SK-N-SH (cell line): ENCODE measurements around the gene TGFB2. TPM values are rescaled to one million over a fixed set of nuclear protein-coding genes. Genes with fewer than 3 reads are reported as not detected.

Experiments used
- CTCF ChIA-PET: fragments of 300-600, 350-600 bp; formaldehyde crosslinking; extraction: SDS; loops from one replicate; lab custom pipeline; 2021; lab: Yijun Ruan, JAX
- POLR2A ChIA-PET: fragments of 350-600 bp; sonication (Branson Sonifier 250); formaldehyde crosslinking; extraction: SDS; loops from one replicate; lab custom pipeline; 2020; ENCODE audit warnings: antibody characterized with exemption, inconsistent platforms; lab: Yijun Ruan, JAX
- DNase-seq: peaks from one replicate; pipeline ENCODE4 v3.0.0; 2012
- H2AFZ ChIP-seq: fragments of 200-600 bp; sonication (generic); 2 replicates; pipeline ENCODE4 v1.8.1; 2016; ENCODE audit warnings: antibody characterized with exemption, mild to moderate bottlenecking, low read depth
- H3F3A ChIP-seq: fragments of 200-600 bp; sonication (generic); replicated peaks from 2 replicates; pipeline ENCODE3; 2016; ENCODE audit warnings: antibody characterized with exemption, mild to moderate bottlenecking; ENCODE audit not compliant: insufficient read depth
- H3K27ac ChIP-seq, 2 experiments: fragments of 200-500 bp in 1 of 2; fragments of 200-600 bp in 1 of 2; sonication (Bioruptor generic) in 1 of 2; sonication (generic), shearing (Covaris generic) in 1 of 2; 2 replicates each; pipeline versions ENCODE4 v1.5.1 to v1.6.1; 2014 to 2016; ENCODE audit warnings: low read depth in 2 of 2, inconsistent platforms in 1 of 2, low read length in 1 of 2, mild to moderate bottlenecking in 1 of 2, mixed read lengths in 1 of 2
- H3K27me3 ChIP-seq: fragments of 200-600 bp; sonication (generic), shearing (Covaris generic); 2 replicates; pipeline ENCODE4 v1.6.1; 2016; ENCODE audit warnings: mixed run types; ENCODE audit not compliant: insufficient read depth
- H3K36me3 ChIP-seq, 2 experiments: fragments of 200-500 bp in 1 of 2; fragments of 200-600 bp in 1 of 2; sonication (Bioruptor generic) in 1 of 2; sonication (generic) in 1 of 2; replicated peaks in 1 of 2; 2 replicates each; pipeline versions ENCODE3 to v1.5.1; 2014 to 2016; ENCODE audit warnings: low read length in 1 of 2, mild to moderate bottlenecking in 1 of 2; ENCODE audit not compliant: insufficient read depth in 2 of 2, control insufficient read depth in 1 of 2
- H3K4me1 ChIP-seq, 2 experiments: fragments of 200-500 bp in 1 of 2; fragments of 200-600 bp in 1 of 2; sonication (Bioruptor generic) in 1 of 2; sonication (generic), shearing (Covaris generic) in 1 of 2; 2 replicates each; pipeline versions ENCODE4 v1.5.1 to v1.6.1; 2014 to 2016; ENCODE audit warnings: low read depth in 1 of 2, low read length in 1 of 2, mixed run types in 1 of 2; ENCODE audit not compliant: insufficient read depth in 2 of 2, control insufficient read depth in 1 of 2
- H3K4me2 ChIP-seq: fragments of 200-600 bp; sonication (generic), shearing (Covaris generic); 2 replicates; pipeline ENCODE4 v1.6.1; 2017; ENCODE audit warnings: mixed run types
- H3K4me3 ChIP-seq, 2 experiments: fragments of 200-500 bp in 1 of 2; fragments of 200-600 bp in 1 of 2; sonication (Bioruptor generic) in 1 of 2; sonication (generic), shearing (Covaris generic) in 1 of 2; 2 replicates each; pipeline versions ENCODE4 v1.5.1 to v1.8.1; 2014 to 2016; ENCODE audit warnings: low read depth in 2 of 2, inconsistent platforms in 1 of 2, low read length in 1 of 2, mild to moderate bottlenecking in 1 of 2, mixed read lengths in 1 of 2, moderate library complexity in 1 of 2
- H3K79me2 ChIP-seq: fragments of 200-600 bp; sonication (generic); 2 replicates; pipeline ENCODE4 v1.8.1; 2017; ENCODE audit warnings: mild to moderate bottlenecking; ENCODE audit not compliant: insufficient read depth
- H3K9ac ChIP-seq: fragments of 200-600 bp; sonication (generic); 2 replicates; pipeline ENCODE4 v1.6.1; 2017; ENCODE audit warnings: mixed run types
- H3K9me2 ChIP-seq: fragments of 200-600 bp; sonication (generic); 2 replicates; pipeline ENCODE4 v1.6.1; 2017; ENCODE audit warnings: mixed run types
- H3K9me3 ChIP-seq: fragments of 200-600 bp; sonication (generic); 2 replicates; pipeline ENCODE4 v1.6.1; 2017; ENCODE audit warnings: mixed run types, mild to moderate bottlenecking, moderate library complexity
- H4K20me1 ChIP-seq: fragments of 200-600 bp; sonication (generic); 2 replicates; pipeline ENCODE4 v1.6.1; 2017; ENCODE audit warnings: mild to moderate bottlenecking, mixed run types; ENCODE audit not compliant: insufficient read depth
- EZH2phosphoT487 ChIP-seq: fragments of 200-600 bp; sonication (generic); IDR thresholded peaks from 2 replicates; pipeline ENCODE4 v1.6.1; 2017; ENCODE audit warnings: low read depth, mixed run types, mild to moderate bottlenecking, antibody characterized with exemption, moderate library complexity, borderline replicate concordance
- FOSL2 ChIP-seq: IDR thresholded peaks from 2 replicates; pipeline ENCODE4 v1.4.0; 2012; ENCODE audit warnings: low read depth, mild to moderate bottlenecking, moderate library complexity, borderline replicate concordance
- POLR2AphosphoS5 ChIP-seq: IDR thresholded peaks from 2 replicates; pipeline ENCODE4 v1.6.1; 2012; ENCODE audit warnings: low read depth, low read length
- RFX5 ChIP-seq: IDR thresholded peaks from 2 replicates; pipeline ENCODE4 v1.6.1; 2012; ENCODE audit warnings: mild to moderate bottlenecking, improper control_type of control experiment, low read length
- SMC3 ChIP-seq: IDR thresholded peaks from 2 replicates; pipeline ENCODE4 v1.6.1; 2012; ENCODE audit warnings: low read depth, low read length, improper control_type of control experiment
- TCF12 ChIP-seq: IDR thresholded peaks from 2 replicates; pipeline ENCODE4 v1.4.0; 2012
- TEAD4 ChIP-seq: IDR thresholded peaks from 2 replicates; pipeline ENCODE4 v1.4.0; 2012; ENCODE audit warnings: mild to moderate bottlenecking, borderline replicate concordance; ENCODE audit not compliant: insufficient read depth
- WGBS: methylation state at CpG from one replicate; pipeline ENCODE4 v1.1.6; 2017; ENCODE audit warnings: low lambda C conversion rate; 5-methylcytosine and 5-hydroxymethylcytosine counted together
- polyA plus RNA-seq, 3 experiments: library from polyadenylated mRNA; depleted of rRNA; stranded (reverse); fragments of >200 nt; gene quantifications; 2 replicates each; pipeline ENCODE4 v1.2.3, GENCODE V29; 2012
- TF ChIP-seq, protein P1 (sequence below): fragments of 150-350 bp; IDR thresholded peaks from 2 replicates; pipeline ENCODE4 v1.6.1; 2016; ENCODE audit warnings: mild to moderate bottlenecking, low read depth, low read length
- TF ChIP-seq, protein P2 (sequence below): IDR thresholded peaks from 2 replicates; pipeline ENCODE4; 2012
- TF ChIP-seq, protein P3 (sequence below): IDR thresholded peaks from 2 replicates; pipeline ENCODE4 v1.4.0; 2012; ENCODE audit warnings: low read depth

Gene TGFB2
- polyA plus RNA-seq, 1 of the 3 experiments (the other 2 are of a cell fraction) = 2.4 TPM

DNA sequence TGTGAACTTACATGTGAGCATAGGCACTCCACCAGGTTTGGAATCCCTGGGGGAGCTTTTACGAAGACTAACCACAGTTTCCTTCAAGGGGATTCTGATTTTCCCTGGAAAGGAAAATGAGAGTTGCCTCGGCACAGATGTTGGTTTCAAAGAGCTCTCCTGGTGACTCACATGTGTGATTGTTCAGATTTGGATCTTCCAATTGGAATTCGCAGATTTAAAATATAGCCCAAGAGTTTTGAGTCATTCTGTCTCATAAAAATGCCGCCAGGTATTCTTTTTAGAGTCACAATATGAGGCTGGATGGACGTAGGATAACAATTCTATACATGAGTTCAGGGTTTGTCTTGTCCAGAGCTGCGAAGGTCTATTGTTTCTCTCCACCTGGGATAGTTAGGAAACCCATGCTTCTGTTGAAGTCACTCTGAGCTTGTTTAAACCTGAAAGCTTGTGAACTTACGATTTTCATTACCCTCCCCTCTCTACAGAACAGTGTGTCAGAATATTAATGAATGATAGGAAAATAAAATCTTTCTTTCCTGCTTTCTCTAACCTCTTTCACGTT is 64.9 kb downstream of the TGFB2 start:
- Histone ChIP-seq H3K27ac (no peak overlapping the region), H3K4me1 (no peaks in the 10 kb centered on the region), H3K36me3 (no peaks in the 10 kb centered on the region), H3K9me3 (no peaks in the 10 kb centered on the region), H3K9me2 (no peaks in the 10 kb centered on the region), H3K9ac (no peak overlapping the region), H3F3A (no peaks in the 10 kb centered on the region), H3K27me3 (no peaks in the 10 kb centered on the region), H3K4me2 (no peak overlapping the region), H4K20me1 (no peaks in the 10 kb centered on the region), H3K4me3 (no peak overlapping the region), H3K79me2 (no peaks in the 10 kb centered on the region), H2AFZ (no peak overlapping the region)
- POLR2A ChIA-PET = no interaction called here
- DNase-seq = no peak
- CTCF ChIA-PET = interaction anchor here (1.8 kb wide), 1 partner anchor 11 kb away, joined by 4 read pairs; no protein-coding TSS in a partner anchor
- 81% methylated on average over 8 of the region's 8 CpGs for WGBS
- TF ChIP-seq, protein P1, sequence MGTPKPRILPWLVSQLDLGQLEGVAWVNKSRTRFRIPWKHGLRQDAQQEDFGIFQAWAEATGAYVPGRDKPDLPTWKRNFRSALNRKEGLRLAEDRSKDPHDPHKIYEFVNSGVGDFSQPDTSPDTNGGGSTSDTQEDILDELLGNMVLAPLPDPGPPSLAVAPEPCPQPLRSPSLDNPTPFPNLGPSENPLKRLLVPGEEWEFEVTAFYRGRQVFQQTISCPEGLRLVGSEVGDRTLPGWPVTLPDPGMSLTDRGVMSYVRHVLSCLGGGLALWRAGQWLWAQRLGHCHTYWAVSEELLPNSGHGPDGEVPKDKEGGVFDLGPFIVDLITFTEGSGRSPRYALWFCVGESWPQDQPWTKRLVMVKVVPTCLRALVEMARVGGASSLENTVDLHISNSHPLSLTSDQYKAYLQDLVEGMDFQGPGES = no peak
- TF ChIP-seq RFX5 (no peak), POLR2AphosphoS5 (no peak), TCF12 (peak; percentile 35; the same call in 1 of the 2 replicates), FOSL2 (peak; percentile 38), TEAD4 (no peak), EZH2phosphoT487 (no peak)
- TF ChIP-seq, protein P2, sequence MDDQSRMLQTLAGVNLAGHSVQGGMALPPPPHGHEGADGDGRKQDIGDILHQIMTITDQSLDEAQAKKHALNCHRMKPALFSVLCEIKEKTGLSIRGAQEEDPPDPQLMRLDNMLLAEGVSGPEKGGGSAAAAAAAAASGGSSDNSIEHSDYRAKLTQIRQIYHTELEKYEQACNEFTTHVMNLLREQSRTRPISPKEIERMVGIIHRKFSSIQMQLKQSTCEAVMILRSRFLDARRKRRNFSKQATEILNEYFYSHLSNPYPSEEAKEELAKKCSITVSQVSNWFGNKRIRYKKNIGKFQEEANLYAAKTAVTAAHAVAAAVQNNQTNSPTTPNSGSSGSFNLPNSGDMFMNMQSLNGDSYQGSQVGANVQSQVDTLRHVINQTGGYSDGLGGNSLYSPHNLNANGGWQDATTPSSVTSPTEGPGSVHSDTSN = no peak

DNA sequence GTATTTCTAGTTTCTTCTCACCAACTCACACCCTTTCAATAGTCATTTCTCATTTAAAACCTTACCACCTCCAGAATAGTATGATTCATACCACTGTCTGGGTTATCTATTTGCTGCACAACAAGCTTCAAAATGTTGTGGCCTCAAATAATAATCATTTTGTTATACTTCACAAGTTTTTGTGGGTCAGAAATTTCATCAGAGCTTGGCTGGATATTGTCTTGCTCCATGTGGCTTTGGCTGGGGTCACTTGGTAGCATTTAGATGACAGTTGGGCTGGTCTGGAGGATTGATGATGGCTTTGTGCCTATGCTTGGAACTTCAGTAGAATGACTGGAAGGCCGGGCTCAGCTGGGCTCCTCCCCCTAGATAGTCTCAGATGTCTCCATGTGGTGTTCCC is 66.0 kb downstream of the TGFB2 start:
- no peak overlapping the region for H3K4me3 ChIP-seq
- no peaks in the 10 kb centered on the region for H4K20me1 ChIP-seq
- no peaks in the 10 kb centered on the region for H3K9me3 ChIP-seq
- H2AFZ ChIP-seq = no peak overlapping the region
- TF ChIP-seq, protein P3, sequence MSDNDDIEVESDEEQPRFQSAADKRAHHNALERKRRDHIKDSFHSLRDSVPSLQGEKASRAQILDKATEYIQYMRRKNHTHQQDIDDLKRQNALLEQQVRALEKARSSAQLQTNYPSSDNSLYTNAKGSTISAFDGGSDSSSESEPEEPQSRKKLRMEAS = no peak
- TF ChIP-seq POLR2AphosphoS5 (no peak), SMC3 (no peak), FOSL2 (no peak)
- TF ChIP-seq, protein P2 = no peak
- no peaks in the 10 kb centered on the region for H3K27me3 ChIP-seq
- no peaks in the 10 kb centered on the region for H3K36me3 ChIP-seq
- DNase-seq = no peak
- 86% methylated on average over 1 of the region's 1 CpG for WGBS
- ChIA-PET POLR2A (no interaction called here), CTCF (interaction anchor here (0.6 to 1.8 kb wide), 2 partner anchors 10 to 24 kb away, joined by 3 to 4 read pairs; no protein-coding TSS in a partner anchor)
- no peak overlapping the region for H3K4me2 ChIP-seq
- H3K79me2 ChIP-seq = no peaks in the 10 kb centered on the region
- no peaks in the 10 kb centered on the region for H3K9me2 ChIP-seq
- no peak overlapping the region for H3K9ac ChIP-seq
- no peaks in the 10 kb centered on the region for H3F3A ChIP-seq
- H3K27ac ChIP-seq = no peak overlapping the region
- peaks cover 0 to 2% of the 10 kb centered on the region in 2 experiments; a peak in 1 of 4 replicates for H3K4me1 ChIP-seq
